NK-92 (cell line): ENCODE data around the gene GDA.

Source experiments
- DNase-seq: peaks from one replicate; lab custom pipeline; 2025; ENCODE audit not compliant: unreplicated experiment; lab: John Stamatoyannopoulos, UW

The GDA gene

GRCh38 chr9:72149231-72149975, at the start of gene GDA:
GDA (plus strand) TSS chr9:72149440; CDS start chr9:72149560, 120 bp downstream.
- DNase-seq = no peak

- DNase-seq = no peak
Observed at GRCh38 chr9:72102520-72102919, 46.7 kb upstream of the GDA start.

DNA sequence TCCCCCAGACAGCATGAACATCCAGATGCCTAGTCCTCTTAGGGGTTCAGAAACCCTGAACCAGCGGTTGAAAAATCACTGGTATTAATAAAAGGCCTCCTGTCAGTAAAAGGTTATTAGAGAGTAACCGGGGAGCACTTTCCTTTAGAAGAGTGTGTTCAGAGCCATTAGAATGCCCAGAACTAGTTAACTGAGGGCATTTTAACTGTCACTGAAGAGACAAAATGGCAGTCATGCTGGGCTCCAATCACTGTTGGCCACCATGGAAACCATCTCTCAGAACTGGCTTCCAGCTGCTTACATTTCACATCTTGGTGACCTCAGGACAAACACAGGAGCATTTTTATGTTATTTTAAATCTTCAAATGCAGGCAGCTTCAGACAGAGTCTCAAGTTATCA, 36.2 kb upstream of the GDA start:
- DNase-seq = no peak

- DNase-seq = no peak
Observed at GRCh38 chr9:72119853-72120252, 29.4 kb upstream of the GDA start.

DNA sequence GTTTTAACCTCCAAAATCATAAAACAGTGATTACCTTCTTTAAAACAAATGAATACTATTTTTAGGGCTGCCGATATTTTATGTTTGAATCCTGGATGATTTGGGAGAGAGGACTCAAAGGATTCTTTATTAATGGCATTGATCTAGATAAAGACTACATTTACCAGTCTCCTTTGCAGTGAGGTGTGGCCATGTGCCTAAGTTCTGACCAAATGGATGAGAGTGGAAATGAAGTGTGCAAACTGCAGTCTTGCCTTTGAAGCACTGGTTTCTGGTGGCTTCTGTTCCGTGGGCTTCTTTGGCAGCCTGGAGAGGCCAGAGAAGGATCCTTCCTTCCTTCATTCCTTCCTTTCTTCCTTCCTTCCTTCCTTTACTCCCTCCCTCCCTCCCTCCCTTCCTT, 24.3 kb upstream of the GDA start:
- no peak for DNase-seq

DNA sequence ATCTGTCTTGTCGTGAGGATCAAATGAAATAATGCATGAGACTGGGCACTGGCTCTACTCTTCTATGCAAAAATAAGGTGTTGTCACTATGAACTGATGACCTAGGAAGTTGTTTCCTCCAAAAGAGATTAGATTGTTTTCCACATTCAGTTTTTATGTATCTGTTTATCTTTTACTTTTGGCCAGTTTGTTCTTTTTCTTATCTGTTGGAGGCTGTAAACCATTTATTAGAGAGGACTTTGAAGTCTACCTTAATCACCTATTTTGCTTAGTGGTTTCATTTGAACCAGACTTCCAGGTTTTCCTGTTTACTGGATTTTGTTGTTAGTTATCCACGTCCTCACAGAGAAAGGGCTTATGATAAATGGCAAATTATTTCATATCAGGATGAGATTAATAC, 21.5 kb upstream of the GDA start:
- no peak for DNase-seq

- no peak for DNase-seq
Observed at GRCh38 chr9:72128526-72128925, 20.7 kb upstream of the GDA start.

DNA sequence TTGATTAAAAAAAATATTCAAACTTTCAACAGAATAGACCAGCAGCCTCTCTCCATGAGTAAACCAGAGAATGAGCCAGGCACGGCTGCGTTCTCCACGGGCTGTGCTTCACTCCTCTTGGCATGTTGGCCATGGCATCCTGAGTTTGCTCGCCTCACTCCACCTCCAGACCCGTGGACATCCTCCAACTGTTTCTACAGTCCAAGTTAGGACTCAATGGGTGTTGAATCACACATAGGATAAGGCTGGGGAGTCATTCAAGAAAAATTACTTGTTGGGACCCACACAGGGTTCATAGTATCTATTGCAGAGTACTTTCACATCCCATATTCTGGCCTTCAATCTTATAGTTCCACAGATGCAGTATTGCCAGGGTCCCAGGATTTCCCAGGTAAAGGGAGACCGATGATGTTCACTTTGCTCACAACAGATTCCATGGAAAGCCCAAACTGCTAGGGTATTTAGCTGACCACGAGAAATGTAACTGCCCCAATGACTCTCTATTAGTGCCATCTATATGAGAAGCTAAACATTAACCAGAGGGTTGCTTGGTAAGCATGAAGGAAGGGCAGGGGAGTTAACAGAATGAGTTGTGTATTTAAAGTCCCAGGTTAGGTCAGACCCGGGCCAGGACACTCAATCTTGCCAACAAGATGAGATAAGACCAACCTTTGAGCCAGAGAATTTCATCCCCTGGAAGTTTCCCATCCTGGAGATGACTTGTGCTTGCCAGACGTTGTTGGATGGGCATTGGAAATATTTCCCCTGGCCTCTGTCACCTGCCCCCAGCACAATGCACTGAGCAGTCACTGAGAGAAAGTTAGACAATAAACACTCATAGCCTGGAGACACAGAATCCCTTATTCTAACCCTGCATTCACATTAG, 19.7 kb upstream of the GDA start:
- no peak for DNase-seq

- DNase-seq = no peak
Observed at GRCh38 chr9:72130321-72130720, 18.9 kb upstream of the GDA start.

DNA sequence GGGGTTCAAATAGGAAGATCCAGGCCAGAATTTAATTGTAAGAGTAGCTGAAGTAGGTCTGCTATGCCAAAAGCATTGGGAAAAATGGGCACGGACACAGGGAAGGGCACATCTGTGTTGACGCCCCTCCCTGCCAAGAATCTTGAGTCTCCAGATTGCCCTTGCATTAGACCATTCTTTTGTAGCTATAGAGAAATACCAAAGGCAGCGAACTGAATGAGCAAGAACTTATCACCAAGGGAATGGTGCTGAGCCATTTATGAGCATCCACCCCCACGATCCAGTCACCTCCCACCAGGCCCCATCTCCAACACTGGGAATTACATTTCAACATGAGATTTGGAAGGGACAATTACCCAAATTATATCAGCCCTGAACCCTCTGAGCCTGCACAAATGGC, 18.0 kb upstream of the GDA start:
- no peak for DNase-seq

DNA sequence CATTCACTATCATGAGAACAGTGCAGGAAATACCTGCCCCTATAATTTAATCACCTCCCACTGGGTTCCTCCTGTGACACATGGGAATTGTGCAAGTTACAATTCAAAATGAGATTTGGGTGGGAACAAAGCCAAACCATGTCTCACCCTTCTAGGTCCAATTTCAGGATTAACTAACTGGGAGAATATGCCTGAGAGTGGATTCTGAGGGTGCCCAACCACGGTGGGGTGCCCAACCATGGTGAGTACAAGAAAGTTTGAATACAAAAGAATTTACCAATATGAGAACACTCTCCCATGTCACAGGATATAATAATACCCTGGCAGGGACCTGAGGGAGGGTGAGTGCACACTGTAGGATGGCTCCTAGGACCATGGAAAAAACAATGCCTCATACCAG, 17.2 kb upstream of the GDA start:
- no peak for DNase-seq

GRCh38 chr9:72133365-72134035, 15.7 kb upstream of the GDA start:
- DNase-seq = no peak

- no peak for DNase-seq
Observed at GRCh38 chr9:72134801-72135200, 14.4 kb upstream of the GDA start.

GRCh38 chr9:72137697-72138365, 11.4 kb upstream of the GDA start:
- DNase-seq = no peak

DNA sequence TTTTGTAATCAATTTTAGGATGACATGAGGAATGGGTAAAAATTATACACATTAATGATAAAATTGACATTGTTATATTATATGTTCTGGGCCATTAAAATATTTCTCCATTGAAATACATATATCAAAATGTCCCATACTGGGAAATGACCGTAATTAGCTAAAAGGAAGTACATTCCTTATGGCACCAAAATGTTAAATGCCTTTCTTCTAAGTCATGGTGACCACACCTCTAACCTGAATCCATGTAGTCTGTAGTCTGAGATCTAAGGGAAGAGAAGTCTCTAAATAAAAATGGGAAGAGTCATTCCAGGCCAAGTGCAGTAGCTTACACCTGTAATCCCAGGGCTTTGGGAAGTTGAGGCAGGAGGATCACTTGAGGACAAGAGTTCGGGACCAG, 10.0 kb upstream of the GDA start:
- no peak for DNase-seq

DNA sequence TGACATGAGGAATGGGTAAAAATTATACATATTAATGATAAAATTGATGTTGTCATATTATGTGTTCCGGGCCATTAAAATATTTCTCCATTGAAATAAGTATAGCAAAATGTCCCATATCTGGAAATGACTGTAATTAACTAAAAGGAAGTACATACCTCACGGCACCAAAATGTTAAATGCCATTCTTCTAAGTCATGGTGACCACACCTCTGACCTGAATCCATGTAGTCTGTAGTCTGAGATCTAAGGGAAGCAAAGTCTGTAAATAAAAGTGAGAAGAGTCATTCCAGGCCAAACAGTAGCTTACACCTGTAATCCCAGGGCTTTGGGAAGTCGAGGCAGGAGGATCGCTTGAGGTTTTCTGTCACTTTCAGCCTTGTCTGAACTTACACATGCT, 8.7 kb upstream of the GDA start:
- DNase-seq = no peak

DNA sequence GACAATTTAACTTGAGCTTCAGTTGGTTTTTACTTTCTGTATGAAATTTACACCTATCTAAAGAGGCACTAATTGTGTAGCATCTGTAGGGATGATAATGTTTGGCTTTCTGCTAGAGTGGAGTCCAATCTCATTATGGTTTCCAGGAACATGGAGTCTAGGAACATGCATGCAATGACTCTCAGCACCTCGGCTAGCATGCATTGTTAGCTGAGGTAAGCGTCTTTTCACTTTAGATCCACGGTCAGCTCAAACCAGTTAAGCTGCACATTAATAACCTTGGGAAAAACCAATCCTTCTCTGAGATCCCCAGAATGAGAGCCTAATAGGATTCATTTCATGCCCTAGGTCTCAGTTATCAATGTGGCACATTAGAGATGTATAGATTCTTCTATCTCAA, 7.8 kb upstream of the GDA start:
- DNase-seq = no peak

- no peak for DNase-seq
Observed at GRCh38 chr9:72144756-72145492, 4.3 kb upstream of the GDA start.

- DNase-seq = no peak
Observed at GRCh38 chr9:72145733-72146505, 3.3 kb upstream of the GDA start.

- DNase-seq = no peak
Observed at GRCh38 chr9:72147676-72148075, 1.6 kb upstream of the GDA start.
